CD4-positive, alpha-beta T cell (primary cell): ENCODE results near the gene TENT4B. TPM values are rescaled to one million over a fixed set of nuclear protein-coding genes. Genes with fewer than 3 reads are reported as not detected.

Experiments
- ATAC-seq: fragments of 200-7000 bp; cut with Tn5 transposase; one replicate; pipeline ENCODE4 v1.10.0; 2022; ENCODE audit warnings: mild to moderate bottlenecking; ENCODE audit not compliant: poor library complexity
- CTCF ChIA-PET: fragments of 350-600 bp; sonication (Branson Sonifier 250); formaldehyde crosslinking; loops from one replicate; lab custom pipeline; 2021; ENCODE audit warnings: antibody characterized with exemption, inconsistent platforms; lab: Charles Lee
- POLR2A ChIA-PET: fragments of 350-600 bp; sonication (Branson Sonifier 250); formaldehyde crosslinking; loops from one replicate; lab custom pipeline; 2021; ENCODE audit warnings: antibody characterized with exemption, inconsistent platforms; lab: Charles Lee
- DNase-seq, 14 experiments: peaks; one replicate each; pipeline ENCODE4 v3.0.0-alpha.2; 2013 to 2020; ENCODE audit warnings: mixed read lengths in 2 of 14
- H3K27ac ChIP-seq, 2 donors: one replicate each; pipeline versions ENCODE4 v1.5.1 to v1.7.0; 2013; ENCODE audit warnings: low read length in 2 of 2, low read depth in 1 of 2, mild to moderate bottlenecking in 1 of 2
- H3K27me3 ChIP-seq, 2 experiments: 1 replicate in 1 of 2; 2 replicates in 1 of 2; pipeline versions ENCODE4 v1.6.1 to v1.7.0; 2013; ENCODE audit warnings: low read length in 2 of 2, control low read depth in 1 of 2, mild to moderate bottlenecking in 1 of 2, moderate library complexity in 1 of 2; ENCODE audit not compliant: insufficient read depth in 2 of 2, control insufficient read depth in 1 of 2
- H3K36me3 ChIP-seq: one replicate; pipeline ENCODE4 v1.6.1; 2013; ENCODE audit warnings: low read length, control low read depth; ENCODE audit not compliant: insufficient read depth
- H3K4me1 ChIP-seq: one replicate; pipeline ENCODE4 v1.6.1; 2013; ENCODE audit warnings: low read length, control low read depth; ENCODE audit not compliant: insufficient read depth
- H3K4me3 ChIP-seq: one replicate; pipeline ENCODE4 v1.5.1; 2013; ENCODE audit warnings: mild to moderate bottlenecking, low read length, moderate library complexity
- H3K9me3 ChIP-seq, 2 experiments: 1 replicate in 1 of 2; 2 replicates in 1 of 2; pipeline versions ENCODE4 v1.6.1 to v1.7.0; 2013; ENCODE audit warnings: low read length in 2 of 2, mild to moderate bottlenecking in 2 of 2, control low read depth in 1 of 2, moderate library complexity in 1 of 2; ENCODE audit not compliant: control insufficient read depth in 1 of 2, insufficient read depth in 1 of 2
- H3K27ac Mint-ChIP-seq: one replicate; pipeline ENCODE4 v1.8.0; 2020; ENCODE audit warnings: mixed read lengths
- H3K27me3 Mint-ChIP-seq: one replicate; pipeline ENCODE4 v1.8.0; 2021; ENCODE audit warnings: mixed read lengths
- H3K36me3 Mint-ChIP-seq: one replicate; pipeline ENCODE4 v1.8.0; 2021; ENCODE audit warnings: low read depth, mixed read lengths
- H3K4me1 Mint-ChIP-seq: one replicate; pipeline ENCODE4 v1.8.0; 2021; ENCODE audit warnings: low read depth, mixed read lengths
- H3K4me3 Mint-ChIP-seq: one replicate; pipeline ENCODE4 v1.8.0; 2020; ENCODE audit warnings: mild to moderate bottlenecking, mixed read lengths
- H3K9me3 Mint-ChIP-seq: one replicate; pipeline ENCODE4 v1.8.0; 2020; ENCODE audit warnings: mixed read lengths
- CTCF ChIP-seq: fragments of 200-600 bp; IDR thresholded peaks from one replicate; pipeline ENCODE4 v1.8.0; 2022; ENCODE audit warnings: antibody characterized with exemption, mild to moderate bottlenecking
- intact Hi-C, 2 experiments: fragments of 100-400 bp; cut with DNase I in 1 of 2; cut with micrococcal nuclease in 1 of 2; formaldehyde crosslinking; loops; one replicate each; pipeline versions ENCODE4 v1.15.1 to v1.9.0; 2023 to 2025; cut with DNase I, micrococcal nuclease
- total RNA-seq, 174 experiments: library from RNA in 2 of 174; stranded (reverse) in 2 of 174; gene quantifications; one replicate each; pipeline ENCODE4 v1.2.3 and lab custom pipeline; 2021 to 2026

Gene TENT4B
- total RNA-seq, 2 experiments from 2014 or later = 32.9 to 35.0 TPM

GRCh38 chr16:50139580-50139979, 13.5 kb upstream of the TENT4B start:
- H3K4me1 ChIP-seq = no peaks in the 10 kb centered on the region
- TF ChIP-seq CTCF = no peak
- no peak for ATAC-seq
- H3K27me3 Mint-ChIP-seq = no peaks in the 10 kb centered on the region
- H3K9me3 Mint-ChIP-seq = no peaks in the 10 kb centered on the region
- no peaks in the 10 kb centered on the region for H3K27me3 ChIP-seq
- no peaks in the 10 kb centered on the region for H3K36me3 Mint-ChIP-seq
- no peak overlapping the region for H3K27ac ChIP-seq
- H3K4me3 ChIP-seq = no peak overlapping the region
- H3K9me3 ChIP-seq = no peaks in the 10 kb centered on the region
- H3K27ac Mint-ChIP-seq = no peak overlapping the region
- H3K36me3 ChIP-seq = no peaks in the 10 kb centered on the region
- no peak overlapping the region for H3K4me3 Mint-ChIP-seq
- intact Hi-C loops = no loop called here
- POLR2A ChIA-PET = no interaction called here
- DNase-seq = no peak
- H3K4me1 Mint-ChIP-seq = no peaks in the 10 kb centered on the region
- CTCF ChIA-PET = no interaction called here

DNA sequence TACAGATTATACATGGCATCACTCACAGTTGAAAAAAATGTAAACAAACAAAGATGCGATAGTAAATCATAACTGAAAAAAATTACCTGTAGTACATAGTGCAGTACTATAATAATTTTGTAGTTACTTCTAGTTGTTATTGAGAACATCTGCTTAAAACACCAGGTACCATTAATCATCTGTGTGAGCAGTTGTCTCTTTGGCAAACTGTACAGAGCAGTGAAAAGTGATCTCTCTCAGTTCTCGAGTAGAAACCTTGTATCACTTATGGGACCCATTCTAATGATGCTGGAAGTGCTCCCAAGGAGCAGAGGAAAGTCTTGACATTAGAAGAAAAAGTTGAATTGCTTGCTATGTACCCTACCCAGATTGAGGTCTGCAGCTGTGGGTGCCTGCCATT, 8.9 kb upstream of the TENT4B start:
- H3K4me1 Mint-ChIP-seq = no peaks in the 10 kb centered on the region
- H3K4me3 Mint-ChIP-seq = no peak overlapping the region
- CTCF ChIA-PET = no interaction called here
- H3K9me3 Mint-ChIP-seq = no peaks in the 10 kb centered on the region
- Histone ChIP-seq H3K9me3 (no peaks in the 10 kb centered on the region), H3K4me1 (no peaks in the 10 kb centered on the region), H3K27ac (no peak overlapping the region), H3K36me3 (no peaks in the 10 kb centered on the region), H3K27me3 (no peaks in the 10 kb centered on the region), H3K4me3 (no peak overlapping the region)
- H3K27me3 Mint-ChIP-seq = no peaks in the 10 kb centered on the region
- no peaks in the 10 kb centered on the region for H3K36me3 Mint-ChIP-seq
- POLR2A ChIA-PET = no interaction called here
- no peak overlapping the region for H3K27ac Mint-ChIP-seq
- TF ChIP-seq CTCF = no peak
- DNase-seq (no peak), ATAC-seq (no peak)
- intact Hi-C loops = no loop called here

DNA sequence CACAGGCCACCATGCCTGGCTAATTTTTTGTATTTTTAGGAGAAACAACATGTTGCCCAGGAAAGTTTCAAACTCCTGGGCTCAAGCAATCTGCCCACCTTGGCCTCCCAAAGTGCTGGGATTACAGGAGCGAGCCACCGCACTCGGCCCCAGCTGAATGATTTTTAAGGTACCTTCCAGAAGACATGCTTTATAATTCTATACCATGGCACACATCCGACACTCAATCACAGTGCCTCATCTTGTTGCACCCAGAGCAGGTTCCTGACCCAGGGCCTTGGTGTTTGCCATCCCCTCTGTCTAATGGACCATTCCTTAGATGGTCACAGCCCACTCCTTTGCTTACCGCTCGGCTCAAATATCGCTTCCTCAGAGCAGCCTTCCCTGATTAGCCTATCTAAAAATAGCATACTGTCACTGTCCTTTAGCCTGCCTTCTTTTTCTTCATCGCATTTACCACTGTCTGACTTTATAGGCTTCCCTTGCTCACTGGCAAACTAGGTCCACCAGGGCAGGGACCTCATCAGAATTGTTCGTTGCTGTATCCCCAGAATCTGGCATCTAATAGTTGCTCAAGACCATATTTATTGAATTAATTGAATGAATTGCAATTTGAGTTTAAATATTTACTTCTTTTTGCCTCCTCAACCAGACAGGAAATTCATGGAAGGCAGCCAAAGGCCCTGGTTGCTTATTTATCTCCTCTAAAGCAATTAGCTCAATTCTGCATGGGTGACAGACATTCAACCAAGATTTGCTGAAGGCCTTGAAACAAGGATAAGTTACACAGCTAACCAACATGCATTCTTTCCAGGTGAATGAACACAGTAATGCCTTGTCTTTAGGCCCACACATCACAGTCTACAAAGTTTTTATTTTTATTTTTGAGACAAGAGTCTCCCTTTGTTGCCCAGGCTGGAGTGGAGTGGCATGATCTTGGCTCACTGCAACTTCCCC, 6.3 kb upstream of the TENT4B start:
- Histone ChIP-seq H3K4me3 (no peak overlapping the region), H3K27me3 (no peaks in the 10 kb centered on the region), H3K36me3 (no peaks in the 10 kb centered on the region), H3K9me3 (no peaks in the 10 kb centered on the region), H3K27ac (no peak overlapping the region), H3K4me1 (peaks cover 6% of the 10 kb centered on the region)
- no peak for TF ChIP-seq CTCF
- no peak for DNase-seq
- Mint-ChIP-seq H3K27me3 (no peaks in the 10 kb centered on the region), H3K27ac (no peak overlapping the region), H3K9me3 (no peaks in the 10 kb centered on the region), H3K4me3 (no peak overlapping the region), H3K36me3 (no peaks in the 10 kb centered on the region), H3K4me1 (peaks cover 2% of the 10 kb centered on the region)
- intact Hi-C loops = loop anchor here in 1 of 2 experiments (5.0 kb wide), 1 partner anchor 34 kb away; no protein-coding TSS in a partner anchor
- POLR2A ChIA-PET = no interaction called here
- ATAC-seq = no peak
- CTCF ChIA-PET = no interaction called here
